Activated CD4-positive, alpha-beta T cell treated with anti-CD3 and anti-CD28 coated beads, Interleukin-2, amount 10 ng/mL, durations not matched to agents 24 days and 14 days (primary cell): ENCODE measurements around the gene BCAS2. TPM values are rescaled to one million over a fixed set of nuclear protein-coding genes. Genes with fewer than 3 reads are reported as not detected.

Experiments
- total RNA-seq: library from RNA; stranded (reverse); gene quantifications from 2 replicates; pipeline ENCODE4 v1.2.3, GENCODE V29; 2022

BCAS2 gene
- total RNA-seq, 1 donor from 2014 or later = 64.0 TPM

Other genes with a start within 250 kb of the BCAS2 start
- gene TRIM33, start 70.4 kb downstream of the BCAS2 start, total RNA-seq = 37.7 and 39.7 TPM in 2 replicates
- 0.12 and 0.21 TPM in 2 replicates for gene DENND2C, start 88.4 kb upstream of the BCAS2 start, total RNA-seq
- not detected in 2 replicates for gene AMPD1, start 113.9 kb upstream of the BCAS2 start, total RNA-seq
- 60.7 and 61.4 TPM in 2 replicates for gene NRAS, start 135.2 kb upstream of the BCAS2 start, total RNA-seq
- 418 and 419 TPM in 2 replicates for gene CSDE1, start 176.4 kb upstream of the BCAS2 start, total RNA-seq
- gene SIKE1, start 199.1 kb upstream of the BCAS2 start, total RNA-seq = 64.4 and 65.8 TPM in 2 replicates